ENCODE measurements around the gene RIT2.

The RIT2 gene

GRCh38 chr18:42891705-42892104 is 223.8 kb downstream of the RIT2 start:
- Histone ChIP-seq H3K9me3 (ENCODE audit: control insufficient read depth, low read length) (no peaks in the 10 kb centered on the region), H4K91ac (ENCODE audit: low read length) (no peak overlapping the region), H4K8ac (ENCODE audit: low read length) (no peak overlapping the region), H2BK12ac (ENCODE audit: low read length in 2 of 2) (no peak overlapping the region), H3K4me2 (ENCODE audit: low read length, poor library complexity, severe bottlenecking) (no peak overlapping the region), H3K9ac (ENCODE audit: low read length) (no peak overlapping the region), H2BK15ac (ENCODE audit: low read depth, poor library complexity, severe bottlenecking) (no peak overlapping the region), H2BK120ac (ENCODE audit: low read depth, low read length) (no peak overlapping the region), H3K18ac (ENCODE audit: low read depth in 1 of 2, low read length in 2 of 2) (peak overlapping the region in 1 of 2 experiments; percentile 21), H2AK5ac (ENCODE audit: low read length, severe bottlenecking) (no peak overlapping the region), H3K4me1 (ENCODE audit: control insufficient read depth, insufficient read depth, low read depth, low read length) (no peaks in the 10 kb centered on the region), H3K27me3 (ENCODE audit: control insufficient read depth in 1 of 2, insufficient read depth in 1 of 2, low read length in 2 of 2) (no peaks in the 10 kb centered on the region), H2BK5ac (ENCODE audit: low read depth, low read length, poor library complexity, severe bottlenecking) (no peak overlapping the region), H3K14ac (ENCODE audit: low read length in 2 of 2) (no peak overlapping the region), H3K36me3 (ENCODE audit: control insufficient read depth in 1 of 2, insufficient read depth in 2 of 2, low read depth in 1 of 2, low read length in 2 of 2) (no peaks in the 10 kb centered on the region), H2AFZ (ENCODE audit: low read depth, low read length) (no peak overlapping the region), H3K23ac (ENCODE audit: low read length in 2 of 2) (no peak overlapping the region), H3K4ac (ENCODE audit: low read depth in 1 of 2, low read length in 2 of 2) (no peak overlapping the region), H3K27ac (ENCODE audit: low read length, poor library complexity, severe bottlenecking) (no peak overlapping the region), H3K4me3 (ENCODE audit: insufficient read depth in 1 of 2, low read depth in 1 of 2, low read length in 2 of 2) (no peak overlapping the region), H3K79me1 (replicated peaks; ENCODE audit: low read length, poor library complexity, severe bottlenecking) (no peaks in the 10 kb centered on the region)
- 87% methylated on average over 3 of the region's 3 CpGs for WGBS
- no peak for DNase-seq

GRCh38 chr18:42883169-42883568 is 232.3 kb downstream of the RIT2 start:
- H3K4ac ChIP-seq (ENCODE audit: low read depth in 1 of 2, low read length in 2 of 2) = no peak overlapping the region
- H3K79me1 ChIP-seq (replicated peaks; ENCODE audit: low read length, poor library complexity, severe bottlenecking) = no peaks in the 10 kb centered on the region
- WGBS = 100% methylated on average over 1 of the region's 3 CpGs
- H3K18ac ChIP-seq (ENCODE audit: low read depth in 1 of 2, low read length in 2 of 2) = no peak overlapping the region
- H3K27ac ChIP-seq (ENCODE audit: low read length, poor library complexity, severe bottlenecking) = no peak overlapping the region
- no peak overlapping the region for H2BK120ac ChIP-seq (ENCODE audit: low read depth, low read length)
- H3K9ac ChIP-seq (ENCODE audit: low read length) = no peak overlapping the region
- H2AFZ ChIP-seq (ENCODE audit: low read depth, low read length) = no peak overlapping the region
- H3K4me3 ChIP-seq (ENCODE audit: insufficient read depth in 1 of 2, low read depth in 1 of 2, low read length in 2 of 2) = no peak overlapping the region
- no peak for DNase-seq
- no peaks in the 10 kb centered on the region for H3K27me3 ChIP-seq (ENCODE audit: control insufficient read depth in 1 of 2, insufficient read depth in 1 of 2, low read length in 2 of 2)
- no peaks in the 10 kb centered on the region for H3K36me3 ChIP-seq (ENCODE audit: control insufficient read depth in 1 of 2, insufficient read depth in 2 of 2, low read depth in 1 of 2, low read length in 2 of 2)
- H3K23ac ChIP-seq (ENCODE audit: low read length in 2 of 2) = no peak overlapping the region
- H3K9me3 ChIP-seq (ENCODE audit: control insufficient read depth, low read length) = no peaks in the 10 kb centered on the region
- H3K4me1 ChIP-seq (ENCODE audit: control insufficient read depth, insufficient read depth, low read depth, low read length) = no peaks in the 10 kb centered on the region
- H4K91ac ChIP-seq (ENCODE audit: low read length) = no peak overlapping the region
- H2BK12ac ChIP-seq (ENCODE audit: low read length in 2 of 2) = no peak overlapping the region
- no peak overlapping the region for H2AK5ac ChIP-seq (ENCODE audit: low read length, severe bottlenecking)
- H2BK15ac ChIP-seq (ENCODE audit: low read depth, poor library complexity, severe bottlenecking) = no peak overlapping the region
- no peak overlapping the region for H3K4me2 ChIP-seq (ENCODE audit: low read length, poor library complexity, severe bottlenecking)
- no peak overlapping the region for H2BK5ac ChIP-seq (ENCODE audit: low read depth, low read length, poor library complexity, severe bottlenecking)
- H4K8ac ChIP-seq (ENCODE audit: low read length) = no peak overlapping the region
- no peak overlapping the region for H3K14ac ChIP-seq (ENCODE audit: low read length in 2 of 2)

DNA sequence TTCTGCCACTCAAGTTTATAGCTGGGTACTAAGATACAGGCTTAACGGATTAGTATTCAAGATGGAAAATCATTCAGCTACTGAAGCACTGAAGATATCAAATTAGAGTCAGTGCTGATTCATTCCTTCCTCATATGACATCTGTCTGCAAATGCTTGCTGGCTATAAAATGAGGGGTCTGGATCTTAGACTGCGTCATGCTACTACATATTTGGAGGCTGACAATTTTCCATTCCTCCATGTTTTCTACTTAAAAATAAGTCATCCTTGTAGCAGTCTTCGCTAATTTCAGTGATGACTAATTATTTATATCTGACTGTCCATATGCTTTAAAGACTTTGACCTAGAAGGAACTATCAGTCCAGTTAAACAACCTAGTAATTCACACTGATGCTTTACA is 233.4 kb downstream of the RIT2 start:
- Histone ChIP-seq H2BK120ac (ENCODE audit: low read depth, low read length) (no peak overlapping the region), H3K9ac (ENCODE audit: low read length) (no peak overlapping the region), H3K27me3 (ENCODE audit: control insufficient read depth in 1 of 2, insufficient read depth in 1 of 2, low read length in 2 of 2) (no peaks in the 10 kb centered on the region), H3K4me1 (ENCODE audit: control insufficient read depth, insufficient read depth, low read depth, low read length) (no peaks in the 10 kb centered on the region), H2BK5ac (ENCODE audit: low read depth, low read length, poor library complexity, severe bottlenecking) (no peak overlapping the region), H3K9me3 (ENCODE audit: control insufficient read depth, low read length) (no peaks in the 10 kb centered on the region), H4K91ac (ENCODE audit: low read length) (no peak overlapping the region), H3K4me3 (ENCODE audit: insufficient read depth in 1 of 2, low read depth in 1 of 2, low read length in 2 of 2) (no peak overlapping the region), H3K79me1 (replicated peaks; ENCODE audit: low read length, poor library complexity, severe bottlenecking) (no peaks in the 10 kb centered on the region), H3K4me2 (ENCODE audit: low read length, poor library complexity, severe bottlenecking) (no peak overlapping the region), H2AK5ac (ENCODE audit: low read length, severe bottlenecking) (no peak overlapping the region), H2BK15ac (ENCODE audit: low read depth, poor library complexity, severe bottlenecking) (no peak overlapping the region), H2AFZ (ENCODE audit: low read depth, low read length) (no peak overlapping the region), H3K14ac (ENCODE audit: low read length in 2 of 2) (no peak overlapping the region), H3K27ac (ENCODE audit: low read length, poor library complexity, severe bottlenecking) (no peak overlapping the region), H4K8ac (ENCODE audit: low read length) (no peak overlapping the region), H2BK12ac (ENCODE audit: low read length in 2 of 2) (no peak overlapping the region), H3K4ac (ENCODE audit: low read depth in 1 of 2, low read length in 2 of 2) (no peak overlapping the region), H3K18ac (ENCODE audit: low read depth in 1 of 2, low read length in 2 of 2) (no peak overlapping the region), H3K23ac (ENCODE audit: low read length in 2 of 2) (no peak overlapping the region), H3K36me3 (ENCODE audit: control insufficient read depth in 1 of 2, insufficient read depth in 2 of 2, low read depth in 1 of 2, low read length in 2 of 2) (no peaks in the 10 kb centered on the region)
- WGBS = 78% methylated on average over 2 of the region's 3 CpGs
- peak; percentile 74 for DNase-seq

- Histone ChIP-seq H2AFZ (ENCODE audit: low read depth, low read length) (no peak overlapping the region), H3K4me2 (ENCODE audit: low read length, poor library complexity, severe bottlenecking) (no peak overlapping the region), H3K4ac (ENCODE audit: low read depth in 1 of 2, low read length in 2 of 2) (no peak overlapping the region), H3K9ac (ENCODE audit: low read length) (no peak overlapping the region), H4K8ac (ENCODE audit: low read length) (no peak overlapping the region), H4K91ac (ENCODE audit: low read length) (no peak overlapping the region), H3K4me3 (ENCODE audit: insufficient read depth in 1 of 2, low read depth in 1 of 2, low read length in 2 of 2) (no peak overlapping the region), H2BK12ac (ENCODE audit: low read length in 2 of 2) (no peak overlapping the region), H2BK120ac (ENCODE audit: low read depth, low read length) (no peak overlapping the region), H3K23ac (ENCODE audit: low read length in 2 of 2) (no peak overlapping the region), H3K27me3 (ENCODE audit: control insufficient read depth in 1 of 2, insufficient read depth in 1 of 2, low read length in 2 of 2) (no peaks in the 10 kb centered on the region), H2BK15ac (ENCODE audit: low read depth, poor library complexity, severe bottlenecking) (no peak overlapping the region), H2AK5ac (ENCODE audit: low read length, severe bottlenecking) (no peak overlapping the region), H3K4me1 (ENCODE audit: control insufficient read depth, insufficient read depth, low read depth, low read length) (no peaks in the 10 kb centered on the region), H3K9me3 (ENCODE audit: control insufficient read depth, low read length) (no peaks in the 10 kb centered on the region), H2BK5ac (ENCODE audit: low read depth, low read length, poor library complexity, severe bottlenecking) (no peak overlapping the region), H3K27ac (ENCODE audit: low read length, poor library complexity, severe bottlenecking) (no peak overlapping the region), H3K79me1 (replicated peaks; ENCODE audit: low read length, poor library complexity, severe bottlenecking) (no peaks in the 10 kb centered on the region), H3K36me3 (ENCODE audit: control insufficient read depth in 1 of 2, insufficient read depth in 2 of 2, low read depth in 1 of 2, low read length in 2 of 2) (no peaks in the 10 kb centered on the region), H3K18ac (ENCODE audit: low read depth in 1 of 2, low read length in 2 of 2) (no peak overlapping the region), H3K14ac (ENCODE audit: low read length in 2 of 2) (no peak overlapping the region)
- WGBS = 60% methylated on average over 1 of the region's 2 CpGs
- peak; percentile 73 for DNase-seq
Observed at GRCh38 chr18:42872838-42873237, 242.6 kb downstream of the RIT2 start.
